ENCODE measurements around the gene TOM1L2. TPM values are rescaled to one million over a fixed set of nuclear protein-coding genes. Genes with fewer than 3 reads are reported as not detected.

Gene TOM1L2
- total RNA-seq, 1 experiment from 2014 or later = 45.2 TPM

DNA sequence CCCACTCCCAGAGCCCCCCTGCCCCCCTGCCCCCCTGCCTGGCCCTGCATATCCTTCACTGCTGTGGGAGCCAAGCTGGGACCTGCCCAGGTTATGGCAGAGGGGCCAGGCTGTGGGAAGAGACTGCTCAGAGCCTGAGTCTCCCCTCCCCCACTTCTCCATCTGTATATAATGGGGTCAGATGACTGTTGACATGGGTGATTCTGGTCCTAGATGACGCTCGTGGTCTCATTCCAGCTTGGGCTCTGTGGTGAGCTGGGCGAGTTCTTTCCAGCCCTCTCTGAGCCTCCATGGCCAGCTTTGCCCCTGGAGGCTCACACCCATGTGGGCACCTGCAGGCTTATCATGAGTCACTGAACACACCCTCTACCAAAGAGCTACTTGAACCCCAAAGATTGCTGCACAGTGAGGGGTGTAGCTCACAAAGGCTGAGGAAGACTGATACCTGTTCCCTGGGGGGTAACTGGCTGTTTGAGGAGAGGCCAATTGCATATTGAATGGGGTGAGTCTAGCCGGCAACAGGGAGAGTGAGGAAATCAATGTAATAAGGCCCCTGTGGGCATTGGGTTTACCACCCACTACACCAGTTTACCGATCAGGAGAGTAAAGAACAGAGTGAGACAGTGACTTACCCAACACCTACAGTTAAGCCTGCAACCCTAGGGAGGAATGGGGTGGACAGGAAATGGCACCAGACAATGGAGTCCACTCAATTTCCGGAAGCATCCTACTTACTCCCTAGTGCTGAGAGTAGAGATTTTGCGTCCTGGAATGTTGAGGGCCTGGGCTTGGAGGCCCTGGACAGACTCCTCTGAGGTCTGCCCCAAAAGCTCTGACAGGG is 131.2 kb downstream of the TOM1L2 start:
- H3K4me1 ChIP-seq (ENCODE audit: control insufficient read depth, insufficient read depth, low read length) = peaks cover 49% of the 10 kb centered on the region
- ATAC-seq = no peak
- no peak for DNase-seq (ENCODE audit: low read depth, low spot score)
- no peak for TF ChIP-seq SIN3A (IDR thresholded peaks at IDR 0.05; ENCODE audit: borderline replicate concordance, insufficient read depth, low read depth, low read length)
- TF ChIP-seq, protein P1, sequence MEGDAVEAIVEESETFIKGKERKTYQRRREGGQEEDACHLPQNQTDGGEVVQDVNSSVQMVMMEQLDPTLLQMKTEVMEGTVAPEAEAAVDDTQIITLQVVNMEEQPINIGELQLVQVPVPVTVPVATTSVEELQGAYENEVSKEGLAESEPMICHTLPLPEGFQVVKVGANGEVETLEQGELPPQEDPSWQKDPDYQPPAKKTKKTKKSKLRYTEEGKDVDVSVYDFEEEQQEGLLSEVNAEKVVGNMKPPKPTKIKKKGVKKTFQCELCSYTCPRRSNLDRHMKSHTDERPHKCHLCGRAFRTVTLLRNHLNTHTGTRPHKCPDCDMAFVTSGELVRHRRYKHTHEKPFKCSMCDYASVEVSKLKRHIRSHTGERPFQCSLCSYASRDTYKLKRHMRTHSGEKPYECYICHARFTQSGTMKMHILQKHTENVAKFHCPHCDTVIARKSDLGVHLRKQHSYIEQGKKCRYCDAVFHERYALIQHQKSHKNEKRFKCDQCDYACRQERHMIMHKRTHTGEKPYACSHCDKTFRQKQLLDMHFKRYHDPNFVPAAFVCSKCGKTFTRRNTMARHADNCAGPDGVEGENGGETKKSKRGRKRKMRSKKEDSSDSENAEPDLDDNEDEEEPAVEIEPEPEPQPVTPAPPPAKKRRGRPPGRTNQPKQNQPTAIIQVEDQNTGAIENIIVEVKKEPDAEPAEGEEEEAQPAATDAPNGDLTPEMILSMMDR (IDR thresholded peaks at IDR 0.05) = no peak
- no peaks in the 10 kb centered on the region for H3K27me3 ChIP-seq (ENCODE audit: control insufficient read depth, insufficient read depth, low read length)
- peak overlapping the region; percentile 98 for H3K27ac ChIP-seq (ENCODE audit: low read length)
- intact Hi-C loops (cut with micrococcal nuclease; ENCODE audit: unreplicated experiment) = no loop called here
- CTCF ChIA-PET = interaction anchor here (0.6 kb wide), 1 partner anchor 30 kb away, joined by 8 read pairs; no protein-coding TSS in a partner anchor
- no TSS peak for BruUV-seq (replicated peaks)
- H3K36me3 ChIP-seq (ENCODE audit: control insufficient read depth, insufficient read depth, low read length) = no peaks in the 10 kb centered on the region
- in situ Hi-C loops (cut with HindIII; ENCODE audit: low pct_unique_long_range_greater_than_20kb, low sequenced_read_pairs) = no loop called here
- H3K4me3 ChIP-seq (ENCODE audit: low read depth in 2 of 2, low read length in 2 of 2) = no peak overlapping the region
- H3K9me3 ChIP-seq (ENCODE audit: control insufficient read depth, insufficient read depth, low read depth, low read length) = no peaks in the 10 kb centered on the region
- POLR2A ChIA-PET = interaction anchor here (0.5 to 0.6 kb wide), 2 partner anchors 157 to 263 kb away, joined by 4 to 5 read pairs; no protein-coding TSS in a partner anchor

DNA sequence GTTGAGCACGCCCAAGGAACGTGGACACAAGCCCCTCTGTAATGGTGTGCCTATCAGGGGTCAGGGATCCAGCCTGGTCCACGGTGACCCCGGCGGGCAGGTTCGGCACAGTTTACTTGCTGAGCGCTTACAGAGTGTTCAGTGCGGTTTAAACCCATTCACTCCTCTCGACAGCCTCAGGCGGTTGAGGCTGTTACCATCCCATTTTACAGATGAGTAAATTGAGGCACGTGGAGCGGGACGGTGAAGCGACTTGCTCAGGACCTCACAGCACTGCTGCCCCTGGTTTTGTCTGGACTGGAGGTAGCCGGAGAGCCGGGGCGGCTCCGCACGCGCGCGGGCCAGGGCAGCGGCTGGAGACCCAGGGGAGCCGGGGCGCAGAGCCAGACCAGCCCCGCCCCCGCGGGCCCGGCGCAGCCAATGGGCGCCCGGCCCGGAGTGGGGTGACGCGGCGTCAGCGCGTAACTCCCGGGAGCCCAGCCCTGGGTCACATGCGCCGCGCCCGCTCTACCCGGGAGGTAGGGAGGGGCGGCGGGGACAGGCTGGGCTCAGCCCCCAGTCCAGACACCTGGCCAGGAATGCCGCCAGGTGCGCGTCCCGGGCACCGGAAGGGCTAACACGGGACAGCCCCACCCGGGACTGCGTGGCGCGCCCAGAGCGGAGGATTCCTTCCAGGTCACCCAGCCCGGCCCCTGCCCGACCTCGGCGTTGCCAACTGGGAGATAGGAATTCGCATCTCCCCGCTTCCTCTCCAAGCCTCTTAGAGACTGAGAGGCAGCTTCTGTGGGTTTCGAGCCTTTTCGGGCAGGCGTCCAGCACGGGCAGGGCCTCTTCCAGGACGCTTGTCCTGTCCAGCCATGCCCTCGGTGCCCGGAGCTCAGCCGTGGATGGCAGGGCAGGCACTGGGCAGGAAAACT is 132.2 kb downstream of the TOM1L2 start:
- peak; percentile 74 for ATAC-seq
- Histone ChIP-seq H3K27me3 (ENCODE audit: control insufficient read depth, insufficient read depth, low read length) (no peaks in the 10 kb centered on the region), H3K9me3 (ENCODE audit: control insufficient read depth, insufficient read depth, low read depth, low read length) (no peaks in the 10 kb centered on the region), H3K4me3 (ENCODE audit: low read depth in 2 of 2, low read length in 2 of 2) (peak overlapping the region; percentile 36 to 46), H3K4me1 (ENCODE audit: control insufficient read depth, insufficient read depth, low read length) (peaks cover 55% of the 10 kb centered on the region), H3K27ac (ENCODE audit: low read length) (peak overlapping the region; percentile 98), H3K36me3 (ENCODE audit: control insufficient read depth, insufficient read depth, low read length) (no peaks in the 10 kb centered on the region)
- ChIA-PET CTCF (interaction anchor here (0.6 kb wide), 1 partner anchor 29 kb away, joined by 8 read pairs; no protein-coding TSS in a partner anchor), POLR2A (interaction anchor here (0.5 kb wide), 1 partner anchor 262 kb away, joined by 5 read pairs; no protein-coding TSS in a partner anchor)
- no TSS peak for BruUV-seq (replicated peaks)
- in situ Hi-C loops (cut with HindIII; ENCODE audit: low pct_unique_long_range_greater_than_20kb, low sequenced_read_pairs) = no loop called here
- intact Hi-C loops (cut with micrococcal nuclease; ENCODE audit: unreplicated experiment) = no loop called here
- no peak for DNase-seq (ENCODE audit: low read depth, low spot score)
- TF ChIP-seq SIN3A (IDR thresholded peaks at IDR 0.05; ENCODE audit: borderline replicate concordance, insufficient read depth, low read depth, low read length) (no peak), POLR2AphosphoS5 (IDR thresholded peaks at IDR 0.05; ENCODE audit: low read depth, low read length) (peak; percentile 59; the same call in 1 of the 2 replicates)

DNA sequence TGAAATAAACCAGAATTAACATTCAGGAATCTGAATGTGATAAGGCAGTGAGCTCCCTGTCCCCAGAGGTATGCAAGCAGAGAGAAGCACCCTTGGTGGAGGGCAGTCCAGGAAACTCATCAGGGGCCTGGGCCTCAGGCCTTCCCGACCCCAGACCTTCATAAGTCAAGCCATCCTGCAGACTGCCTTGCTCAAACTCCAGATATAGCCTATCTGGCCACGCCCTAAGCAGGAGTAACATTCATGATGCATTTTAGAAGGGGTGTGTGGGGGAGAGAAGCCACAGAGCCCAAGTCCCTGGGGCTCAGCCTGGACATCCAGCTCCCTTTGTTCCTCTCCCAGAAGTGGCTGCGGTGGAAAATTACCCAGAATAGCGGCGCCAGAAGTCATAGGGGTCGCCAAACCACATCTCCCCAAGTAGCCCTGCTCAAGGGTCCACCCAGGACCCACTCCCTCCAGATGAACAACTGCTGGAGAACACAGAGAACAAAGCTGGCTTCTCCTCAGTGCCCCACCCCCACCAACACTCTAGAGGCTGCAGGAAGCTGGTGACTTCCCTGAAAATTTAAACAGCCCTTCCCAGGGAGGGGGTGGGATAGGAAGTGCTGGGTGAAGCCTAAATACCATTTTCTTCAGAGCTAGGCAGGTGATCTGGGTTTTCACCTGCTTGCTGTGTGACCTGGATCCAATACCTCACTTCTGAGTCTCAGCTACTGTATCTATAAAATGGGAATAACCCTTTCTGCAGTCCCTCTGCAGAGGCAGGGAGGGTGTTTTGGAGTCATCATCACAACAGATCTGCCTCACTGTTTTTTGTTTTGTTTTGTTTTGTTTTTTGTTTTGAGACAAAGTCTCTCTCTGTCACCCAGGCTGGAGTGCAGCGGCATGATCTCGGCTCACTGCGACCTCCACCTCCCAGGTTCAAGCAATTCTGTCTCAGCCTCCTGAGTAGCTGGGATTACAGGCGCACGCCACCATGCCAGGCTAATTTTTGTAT is 133.9 kb downstream of the TOM1L2 start:
- H3K9me3 ChIP-seq (ENCODE audit: control insufficient read depth, insufficient read depth, low read depth, low read length) = no peaks in the 10 kb centered on the region
- H3K4me3 ChIP-seq (ENCODE audit: low read depth in 2 of 2, low read length in 2 of 2) = no peak overlapping the region
- H3K4me1 ChIP-seq (ENCODE audit: control insufficient read depth, insufficient read depth, low read length) = peaks cover 67% of the 10 kb centered on the region
- TF ChIP-seq POLR2AphosphoS5 (IDR thresholded peaks at IDR 0.05; ENCODE audit: low read depth, low read length) = peak; percentile 57; the same call in 1 of the 2 replicates
- no peak for TF ChIP-seq TCF7L2 (IDR thresholded peaks at IDR 0.05; ENCODE audit: low read depth, low read length)
- no peaks in the 10 kb centered on the region for H3K36me3 ChIP-seq (ENCODE audit: control insufficient read depth, insufficient read depth, low read length)
- ATAC-seq (no peak), DNase-seq (ENCODE audit: low read depth, low spot score) (no peak)
- intact Hi-C loops (cut with micrococcal nuclease; ENCODE audit: unreplicated experiment) = no loop called here
- peak overlapping the region; percentile 98 for H3K27ac ChIP-seq (ENCODE audit: low read length)
- BruUV-seq (replicated peaks) = no TSS peak
- in situ Hi-C loops (cut with HindIII; ENCODE audit: low pct_unique_long_range_greater_than_20kb, low sequenced_read_pairs) = no loop called here
- CTCF ChIA-PET = no interaction called here
- H3K27me3 ChIP-seq (ENCODE audit: control insufficient read depth, insufficient read depth, low read length) = no peaks in the 10 kb centered on the region
- POLR2A ChIA-PET = interaction anchor here (0.6 to 2.2 kb wide), 2 partner anchors 11 to 156 kb away, joined by 8 read pairs; no protein-coding TSS in a partner anchor

Measured in Panc1 (cell line).